ENCODE data around the gene NCR2. TPM values are rescaled to one million over a fixed set of nuclear protein-coding genes. Genes with fewer than 3 reads are reported as not detected.

Gene NCR2
- total RNA-seq, 1 donor = not detected

GRCh38 chr6:41392246-41392645, 56.8 kb downstream of the NCR2 start:
- no peak for TF ChIP-seq CTCF (IDR thresholded peaks at IDR 0.05; ENCODE audit: insufficient read depth, low read length)
- no peak for DNase-seq (ENCODE audit: low read depth)
- H3K4me3 ChIP-seq (ENCODE audit: low read depth, low read length) = no peak overlapping the region

GRCh38 chr6:41396335-41396734, 60.9 kb downstream of the NCR2 start:
- DNase-seq (ENCODE audit: low read depth) = no peak
- H3K4me3 ChIP-seq (ENCODE audit: low read depth, low read length) = no peak overlapping the region
- no peak for TF ChIP-seq CTCF (IDR thresholded peaks at IDR 0.05; ENCODE audit: insufficient read depth, low read length)

GRCh38 chr6:41399424-41399823, 64.0 kb downstream of the NCR2 start:
- no peak for DNase-seq (ENCODE audit: low read depth)
- TF ChIP-seq CTCF (IDR thresholded peaks at IDR 0.05; ENCODE audit: insufficient read depth, low read length) = no peak
- no peak overlapping the region for H3K4me3 ChIP-seq (ENCODE audit: low read depth, low read length)

Small RNA genes within 50 kb of the gene (small RNA-seq; reads per million reads assigned to genes)
- gene RNU6-643P = not detected

Other genes starting within 250 kb of the NCR2 start
- gene TREML1, start 181.3 kb upstream of the NCR2 start, total RNA-seq (ENCODE audit: low replicate concordance) = not detected in 2 replicates
- gene TREM2, start 172.5 kb upstream of the NCR2 start, total RNA-seq (ENCODE audit: low replicate concordance) = not detected in 2 replicates
- not detected in 2 replicates for gene TREML2, start 134.5 kb upstream of the NCR2 start, total RNA-seq (ENCODE audit: low replicate concordance)
- gene TREML4, start 107.3 kb upstream of the NCR2 start, total RNA-seq (ENCODE audit: low replicate concordance) = not detected in 2 replicates
- gene TREM1, start 48.9 kb upstream of the NCR2 start, total RNA-seq (ENCODE audit: low replicate concordance) = 0.36 TPM in 1 of 2 replicates, not detected in the other
- gene FOXP4, start 210.8 kb downstream of the NCR2 start, total RNA-seq (ENCODE audit: low replicate concordance) = 0.41 and 2.9 TPM in 2 replicates

Data from fibroblast of the aortic adventitia (primary cell).